B cell (primary cell): Measurements from ENCODE around the gene FAM78B. TPM values are rescaled to one million over a fixed set of nuclear protein-coding genes. Genes with fewer than 3 reads are reported as not detected.

Experiments used
- ATAC-seq: fragments of 200-7000 bp; cut with Tn5 transposase; one replicate; pipeline ENCODE4 v1.10.0; 2021; ENCODE audit warnings: low read depth, mild to moderate bottlenecking, moderate number of reproducible peaks, moderate library complexity
- CTCF ChIA-PET: fragments of 350-600 bp; sonication (Branson Sonifier 250); formaldehyde crosslinking; loops from one replicate; lab custom pipeline; 2021; ENCODE audit warnings: antibody characterized with exemption, inconsistent platforms; lab: Charles Lee
- POLR2A ChIA-PET: fragments of 350-600 bp; sonication (Branson Sonifier 250); formaldehyde crosslinking; loops from one replicate; lab custom pipeline; 2021; ENCODE audit warnings: antibody characterized with exemption; lab: Charles Lee
- DNase-seq: peaks from one replicate; pipeline ENCODE4 v3.0.0; 2013
- H2AFZ ChIP-seq: 2 replicates; pipeline ENCODE4 v1.6.1; 2012; ENCODE audit warnings: mild to moderate bottlenecking, low read depth, low read length; ENCODE audit not compliant: insufficient read depth, poor library complexity, severe bottlenecking
- H3K27ac ChIP-seq, 2 donors: 1 replicate in 1 of 2; 2 replicates in 1 of 2; pipeline ENCODE4 v1.5.1; 2012 to 2013; ENCODE audit warnings: low read length in 2 of 2, mild to moderate bottlenecking in 2 of 2, moderate library complexity in 1 of 2
- H3K27me3 ChIP-seq, 4 experiments: fragments of 200-600 bp in 1 of 4; sonication (generic) in 1 of 4; replicated peaks in 1 of 4; 1 replicate in 2 of 4; 2 replicates in 2 of 4; pipeline versions ENCODE4 v1.6.1 to v1.7.0; 2013 to 2016; ENCODE audit warnings: low read length in 3 of 4, mild to moderate bottlenecking in 2 of 4, mixed read lengths in 1 of 4, moderate library complexity in 1 of 4; ENCODE audit not compliant: insufficient read depth in 4 of 4, control insufficient read depth in 3 of 4; ENCODE audit errors: control extremely low read depth in 1 of 4
- H3K36me3 ChIP-seq, 2 experiments: replicated peaks in 1 of 2; 1 replicate in 1 of 2; 2 replicates in 1 of 2; pipeline versions ENCODE4 v1.6.1 to v1.7.1; 2013; ENCODE audit warnings: low read length in 1 of 2; ENCODE audit not compliant: insufficient read depth in 2 of 2, control insufficient read depth in 1 of 2; ENCODE audit errors: control extremely low read depth in 1 of 2, extremely low read depth in 1 of 2
- H3K4me1 ChIP-seq, 2 donors: fragments of 200-600 bp in 1 of 2; sonication (generic) in 1 of 2; 1 replicate in 1 of 2; 2 replicates in 1 of 2; pipeline versions ENCODE4 v1.5.1 to v1.6.1; 2013 to 2017; ENCODE audit warnings: low read length in 2 of 2; ENCODE audit not compliant: control insufficient read depth in 2 of 2, insufficient read depth in 2 of 2
- H3K4me2 ChIP-seq: replicated peaks from 2 replicates; pipeline ENCODE3; 2012; ENCODE audit warnings: mild to moderate bottlenecking, low read depth, low read length; ENCODE audit not compliant: poor library complexity, severe bottlenecking
- H3K4me3 ChIP-seq, 5 experiments: fragments of 200-600 bp in 1 of 5; sonication (generic) in 1 of 5; 1 replicate in 3 of 5; 2 replicates in 2 of 5; pipeline versions ENCODE4 v1.5.1 to v1.7.0; 2011 to 2016; ENCODE audit warnings: low read length in 4 of 5, mild to moderate bottlenecking in 4 of 5, low read depth in 2 of 5, control low read depth in 1 of 5, moderate library complexity in 1 of 5; ENCODE audit not compliant: insufficient read depth in 1 of 5; ENCODE audit errors: control extremely low read depth in 1 of 5, extremely low read depth in 1 of 5
- H3K79me2 ChIP-seq: fragments of 200-600 bp; sonication (generic); one replicate; pipeline ENCODE4 v1.6.0; 2016; ENCODE audit warnings: low read length; ENCODE audit not compliant: control insufficient read depth, insufficient read depth
- H3K9ac ChIP-seq: fragments of 200-600 bp; sonication (generic); 2 replicates; pipeline ENCODE4 v1.6.1; 2017; ENCODE audit warnings: mild to moderate bottlenecking, low read length, moderate library complexity
- H3K9me3 ChIP-seq, 3 donors: one replicate each; pipeline versions ENCODE4 v1.6.1 to v1.7.1; 2013; ENCODE audit warnings: low read length in 2 of 3; ENCODE audit not compliant: control insufficient read depth in 2 of 3, insufficient read depth in 1 of 3; ENCODE audit errors: control extremely low read depth in 1 of 3
- H4K20me1 ChIP-seq: 2 replicates; pipeline ENCODE4 v1.6.0; 2012; ENCODE audit warnings: mild to moderate bottlenecking, low read length; ENCODE audit not compliant: insufficient read depth, control insufficient read depth, poor library complexity, severe bottlenecking
- H3K27ac Mint-ChIP-seq: one replicate; pipeline ENCODE4 v1.8.0; 2021; ENCODE audit warnings: mixed read lengths
- H3K27me3 Mint-ChIP-seq: one replicate; pipeline ENCODE4 v1.8.0; 2021; ENCODE audit warnings: mixed read lengths
- H3K4me1 Mint-ChIP-seq: one replicate; pipeline ENCODE4 v1.8.0; 2021; ENCODE audit warnings: mixed read lengths
- H3K4me3 Mint-ChIP-seq: one replicate; pipeline ENCODE4 v1.8.0; 2021; ENCODE audit warnings: mixed read lengths
- H3K9me3 Mint-ChIP-seq: one replicate; pipeline ENCODE4 v1.8.0; 2022; ENCODE audit warnings: mixed read lengths; ENCODE audit not compliant: insufficient read depth
- EZH2 ChIP-seq: IDR thresholded peaks from 2 replicates; pipeline ENCODE4 v1.6.1; 2012; ENCODE audit warnings: borderline replicate concordance, low read depth, mild to moderate bottlenecking, moderate library complexity, low read length; ENCODE audit not compliant: insufficient read depth, poor library complexity, severe bottlenecking
- WGBS: methylation state at CpG from one replicate; pipeline ENCODE4 v1.1.5; 2013; ENCODE audit warnings: missing lambda C conversion rate; ENCODE audit not compliant: insufficient coverage; 5-methylcytosine and 5-hydroxymethylcytosine counted together
- intact Hi-C: fragments of 100-400 bp; cut with micrococcal nuclease; formaldehyde crosslinking; loops from one replicate; pipeline ENCODE4 v1.10.0; 2022
- polyA plus RNA-seq: library from polyadenylated mRNA; depleted of rRNA; stranded (reverse); fragments of >200 nt; gene quantifications from 2 replicates; pipeline ENCODE4 v1.2.3, GENCODE V29; 2012
- total RNA-seq, 2 donors: library from RNA; stranded (reverse); fragments of 120-200 nt in 1 of 2; gene quantifications; 1 replicate in 1 of 2; 2 replicates in 1 of 2; pipeline versions ENCODE4 v1.2.3 to v1.2.4, GENCODE V29; 2013 to 2022
- TF ChIP-seq, protein P1 (sequence below): fragments of 200-600 bp; IDR thresholded peaks from one replicate; pipeline ENCODE4 v1.8.0; 2022; ENCODE audit warnings: antibody characterized with exemption, mild to moderate bottlenecking

The FAM78B gene
- total and polyA plus RNA-seq, 2 donors (not counting 1 experiment from before 2014, with no cell fraction given), result 0.22 to 0.81 TPM

DNA sequence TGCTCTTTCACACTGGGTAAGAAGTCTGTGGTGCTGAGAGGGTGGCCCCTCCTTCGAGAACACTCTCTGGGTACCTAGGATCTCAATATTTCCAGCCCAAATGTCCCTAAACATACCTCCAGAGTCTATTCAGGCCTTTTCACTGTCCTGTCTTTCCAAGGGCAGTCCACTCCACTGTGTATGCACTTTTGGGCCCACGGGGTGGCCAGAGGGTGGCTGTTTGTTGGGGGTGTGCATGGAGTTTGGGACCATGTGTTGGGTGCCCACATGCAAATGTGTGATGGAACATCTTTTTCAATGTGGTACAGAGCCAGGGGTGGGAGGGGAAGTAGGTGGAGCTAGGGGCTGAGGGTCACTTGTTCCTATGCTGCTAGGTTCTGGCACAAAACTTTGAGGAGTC lies 87.5 kb downstream of the FAM78B start:
- no peaks in the 10 kb centered on the region for H3K9me3 Mint-ChIP-seq
- H3K4me3 Mint-ChIP-seq, result no peak overlapping the region
- CTCF ChIA-PET, result no interaction called here

DNA sequence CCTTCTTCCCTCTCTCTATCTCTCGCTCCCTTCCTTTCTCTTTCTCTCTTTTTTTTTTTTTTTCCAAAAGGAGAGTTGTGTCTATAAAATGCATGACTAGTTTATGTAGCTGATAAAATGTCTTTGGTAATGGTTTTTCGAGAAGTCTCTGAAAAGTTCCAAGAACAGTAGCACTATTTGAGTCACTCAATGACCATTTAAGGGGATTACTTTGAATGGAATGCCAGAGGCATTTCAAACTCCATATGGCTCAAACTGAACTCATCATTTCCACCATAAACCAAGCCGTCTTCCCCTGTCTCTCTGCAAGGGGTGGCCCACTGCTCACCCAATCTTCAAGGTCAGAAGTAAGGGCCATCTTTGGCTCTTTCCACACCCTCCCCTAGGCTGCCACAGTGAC lies 93.3 kb downstream of the FAM78B start:
- Mint-ChIP-seq H3K4me1 (no peaks in the 10 kb centered on the region), H3K27ac (no peak overlapping the region), H3K9me3 (no peaks in the 10 kb centered on the region), H3K4me3 (no peak overlapping the region), H3K27me3 (no peaks in the 10 kb centered on the region)
- no peak overlapping the region for H3K4me2 ChIP-seq
- intact Hi-C loops, result no loop called here
- H3K4me3 ChIP-seq, result no peak overlapping the region
- ChIA-PET CTCF (no interaction called here), POLR2A (no interaction called here)
- no peak overlapping the region for H3K9ac ChIP-seq
- H3K36me3 ChIP-seq, result no peaks in the 10 kb centered on the region
- H3K9me3 ChIP-seq, result no peaks in the 10 kb centered on the region
- TF ChIP-seq EZH2, result no peak
- TF ChIP-seq, protein P1, sequence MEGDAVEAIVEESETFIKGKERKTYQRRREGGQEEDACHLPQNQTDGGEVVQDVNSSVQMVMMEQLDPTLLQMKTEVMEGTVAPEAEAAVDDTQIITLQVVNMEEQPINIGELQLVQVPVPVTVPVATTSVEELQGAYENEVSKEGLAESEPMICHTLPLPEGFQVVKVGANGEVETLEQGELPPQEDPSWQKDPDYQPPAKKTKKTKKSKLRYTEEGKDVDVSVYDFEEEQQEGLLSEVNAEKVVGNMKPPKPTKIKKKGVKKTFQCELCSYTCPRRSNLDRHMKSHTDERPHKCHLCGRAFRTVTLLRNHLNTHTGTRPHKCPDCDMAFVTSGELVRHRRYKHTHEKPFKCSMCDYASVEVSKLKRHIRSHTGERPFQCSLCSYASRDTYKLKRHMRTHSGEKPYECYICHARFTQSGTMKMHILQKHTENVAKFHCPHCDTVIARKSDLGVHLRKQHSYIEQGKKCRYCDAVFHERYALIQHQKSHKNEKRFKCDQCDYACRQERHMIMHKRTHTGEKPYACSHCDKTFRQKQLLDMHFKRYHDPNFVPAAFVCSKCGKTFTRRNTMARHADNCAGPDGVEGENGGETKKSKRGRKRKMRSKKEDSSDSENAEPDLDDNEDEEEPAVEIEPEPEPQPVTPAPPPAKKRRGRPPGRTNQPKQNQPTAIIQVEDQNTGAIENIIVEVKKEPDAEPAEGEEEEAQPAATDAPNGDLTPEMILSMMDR, result no peak
- H3K79me2 ChIP-seq, result no peaks in the 10 kb centered on the region
- no peak overlapping the region for H3K27ac ChIP-seq
- no peaks in the 10 kb centered on the region for H3K4me1 ChIP-seq
- no peaks in the 10 kb centered on the region for H4K20me1 ChIP-seq
- WGBS, result 100% methylated on average over 1 of the region's 3 CpGs
- H2AFZ ChIP-seq, result no peak overlapping the region
- ATAC-seq (no peak), DNase-seq (no peak)
- H3K27me3 ChIP-seq, result no peaks in the 10 kb centered on the region

More for the DNA sequence above, 87.5 kb downstream of the FAM78B start:
- 70% methylated on average over 1 of the region's 2 CpGs for WGBS
- Histone ChIP-seq H4K20me1 (no peaks in the 10 kb centered on the region), H3K9ac (no peak overlapping the region), H3K36me3 (no peaks in the 10 kb centered on the region), H3K4me2 (no peak overlapping the region), H3K4me3 (no peak overlapping the region), H3K79me2 (no peaks in the 10 kb centered on the region), H2AFZ (no peak overlapping the region), H3K4me1 (no peaks in the 10 kb centered on the region), H3K27ac (no peak overlapping the region), H3K27me3 (no peaks in the 10 kb centered on the region), H3K9me3 (peaks cover 0 to 11% (median 0%) of the 10 kb centered on the region in 3 donors)
- no peak for ATAC-seq
- Mint-ChIP-seq H3K4me1 (no peaks in the 10 kb centered on the region), H3K27me3 (peaks cover 9% of the 10 kb centered on the region), H3K27ac (no peak overlapping the region)
- POLR2A ChIA-PET, result no interaction called here
- intact Hi-C loops, result no loop called here
- TF ChIP-seq, protein P1, result no peak
- TF ChIP-seq EZH2, result no peak
- DNase-seq, result no peak
